ENCODE measurements around the gene SLIT1.

SLIT1 gene

GRCh38 chr10:96949039-96949683 lies 236.6 kb downstream of the SLIT1 start:
- Histone ChIP-seq H3K36me3 (ENCODE audit: insufficient read depth, low read length) (peaks cover 17% of the 10 kb centered on the region; the same call in 1 of the 2 replicates), H3K27me3 (ENCODE audit: insufficient read depth, low read length) (no peaks in the 10 kb centered on the region), H3K79me2 (ENCODE audit: insufficient read depth, low read length) (no peaks in the 10 kb centered on the region)

More at GRCh38 chr10:96949039-96949683, 236.6 kb downstream of the SLIT1 start:
- Histone ChIP-seq H3K4me3 (ENCODE audit: low read depth, low read length, poor library complexity, severe bottlenecking) (no peak overlapping the region), H3K4me1 (ENCODE audit: insufficient read depth, low read length, severe bottlenecking) (no peaks in the 10 kb centered on the region), H3K9ac (ENCODE audit: low read length) (no peak overlapping the region), H3K9me2 (ENCODE audit: low read depth, low read length) (no peaks in the 10 kb centered on the region), H2AFZ (ENCODE audit: low read length) (no peak overlapping the region), H4K20me1 (ENCODE audit: insufficient read depth, low read length) (no peaks in the 10 kb centered on the region), H3K27ac (ENCODE audit: low read depth, low read length, poor library complexity, severe bottlenecking) (no peak overlapping the region), H3K4me2 (ENCODE audit: low read length) (no peak overlapping the region), H3F3A (ENCODE audit: insufficient read depth, low read length) (no peaks in the 10 kb centered on the region), H3K9me3 (ENCODE audit: low read length) (no peaks in the 10 kb centered on the region)
- TF ChIP-seq CTCF (IDR thresholded peaks at IDR 0.05; ENCODE audit: low read length) = no peak
- TF ChIP-seq EZH2 (IDR thresholded peaks at IDR 0.05; ENCODE audit: borderline replicate concordance, low read length) = no peak
